Skeletal muscle satellite cell (primary cell): ENCODE results near the gene RINL.

ENCODE experiments used
- H3K27me3 ChIP-seq: 2 replicates; pipeline ENCODE4 v1.7.0; 2013; ENCODE audit warnings: low read length; ENCODE audit not compliant: control insufficient read depth, insufficient read depth
- H3K36me3 ChIP-seq: 2 replicates; pipeline ENCODE4 v1.7.0; 2013; ENCODE audit warnings: mild to moderate bottlenecking, control low read depth, low read length; ENCODE audit not compliant: insufficient read depth
- H3K4me1 ChIP-seq: 2 replicates; pipeline ENCODE4 v1.7.0; 2013; ENCODE audit warnings: low read length; ENCODE audit not compliant: control insufficient read depth, insufficient read depth
- H3K4me2 ChIP-seq: 2 replicates; pipeline ENCODE4 v1.7.0; 2013; ENCODE audit warnings: mild to moderate bottlenecking, low read length
- H3K4me3 ChIP-seq: 2 replicates; pipeline ENCODE4 v1.7.0; 2013; ENCODE audit warnings: low read length
- H3K9ac ChIP-seq: 2 replicates; pipeline ENCODE4 v1.7.0; 2013; ENCODE audit warnings: mild to moderate bottlenecking, low read depth, low read length, moderate library complexity
- H3K9me3 ChIP-seq: replicated peaks from 2 replicates; pipeline ENCODE4 v1.7.0; 2013; ENCODE audit warnings: mild to moderate bottlenecking, control low read depth, low read length

The RINL gene

DNA sequence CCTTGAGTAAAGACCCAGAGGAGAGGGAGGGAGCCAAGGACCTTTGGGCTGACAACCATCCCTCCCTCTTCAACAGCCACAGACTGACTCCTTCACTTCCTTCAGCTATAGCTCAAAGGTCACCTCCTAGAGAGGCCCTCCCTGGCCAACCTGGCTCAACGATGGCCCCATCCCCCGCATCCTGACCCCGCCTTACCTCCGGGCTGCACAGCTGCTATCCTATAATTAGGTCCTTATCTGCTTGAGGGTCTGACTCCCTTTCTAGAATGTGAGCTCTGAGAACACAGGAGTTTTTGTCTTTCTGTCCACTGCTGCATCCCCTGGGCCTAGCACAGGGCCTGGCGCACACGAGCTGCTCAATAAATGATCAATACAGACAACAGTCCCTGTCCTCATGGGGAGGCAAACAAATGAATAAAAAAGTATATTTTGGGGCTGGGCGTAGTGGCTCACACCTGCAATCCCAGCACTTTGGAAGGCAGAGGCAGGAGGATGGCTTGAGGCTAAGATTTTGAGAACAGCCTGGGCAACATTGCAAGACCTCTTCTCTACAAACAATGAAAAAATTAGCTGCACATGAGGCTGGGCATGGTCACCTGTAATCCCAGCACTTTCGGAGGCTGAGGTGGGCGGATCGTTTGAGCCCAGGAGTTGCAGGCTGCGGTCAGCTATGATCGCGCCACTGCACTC is 58.7 kb downstream of the RINL start:
- no peak overlapping the region for H3K4me2 ChIP-seq
- no peaks in the 10 kb centered on the region for H3K9me3 ChIP-seq
- no peaks in the 10 kb centered on the region for H3K4me1 ChIP-seq
- no peak overlapping the region for H3K4me3 ChIP-seq
- no peak overlapping the region for H3K9ac ChIP-seq
- H3K27me3 ChIP-seq, result no peaks in the 10 kb centered on the region
- peaks cover 9% of the 10 kb centered on the region for H3K36me3 ChIP-seq
